GM18951 (cell line): ENCODE data around the gene LRRC34.

ENCODE experiments used
- POLR2A ChIP-seq: IDR thresholded peaks from 4 replicates; pipeline ENCODE4 v1.6.1; 2011; ENCODE audit warnings: mild to moderate bottlenecking; ENCODE audit not compliant: insufficient read length, insufficient read depth; ENCODE audit errors: extremely low read depth
- in situ Hi-C: fragments of 300-500 bp; cut with MboI; formaldehyde crosslinking; loops from one replicate; pipeline ENCODE4 v1.12.0; 2022; ENCODE audit warnings: low sequenced_read_pairs, mixed read lengths, inconsistent platforms; ENCODE audit not compliant: unreplicated experiment

The LRRC34 gene

GRCh38 chr3:169792359-169792758 is 20.3 kb downstream of the LRRC34 start:
- in situ Hi-C loops, result no loop called here
- no peak for TF ChIP-seq POLR2A

DNA sequence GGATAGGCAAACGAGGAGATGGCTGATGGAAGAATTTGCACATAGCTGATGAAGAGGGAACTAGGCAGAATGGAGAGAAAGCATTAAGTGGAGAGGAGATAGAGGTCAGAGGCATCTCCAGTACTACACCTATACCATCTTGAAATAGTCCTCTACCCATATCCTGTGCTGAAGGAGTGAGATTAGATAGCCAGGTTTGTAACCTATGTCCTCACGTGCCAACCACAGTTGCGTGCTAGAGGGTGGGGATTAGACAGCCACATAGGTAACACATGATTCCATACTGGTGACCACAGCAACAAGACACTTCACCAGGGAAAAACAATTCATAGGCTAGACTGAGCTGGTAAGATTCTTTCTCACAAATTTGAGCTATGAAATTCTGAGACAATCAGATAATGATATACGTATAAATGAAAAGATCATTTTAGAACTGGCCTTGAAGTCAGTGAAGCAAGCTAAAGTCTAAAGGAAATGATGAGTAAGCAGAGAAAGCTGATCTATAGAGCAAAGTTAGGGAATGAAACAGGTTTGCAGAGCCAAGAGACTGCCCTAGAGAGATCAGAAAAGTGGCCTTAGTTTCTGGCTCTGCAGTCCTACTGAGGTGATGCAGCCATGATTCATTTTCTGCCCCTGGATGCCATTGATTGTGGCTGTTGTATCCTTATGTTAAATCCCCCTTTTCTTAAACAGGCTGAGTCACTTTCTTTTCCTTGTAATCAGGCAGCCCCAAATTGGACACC is 21.8 kb downstream of the LRRC34 start:
- in situ Hi-C loops, result no loop called here
- TF ChIP-seq POLR2A, result no peak

GRCh38 chr3:169790219-169790618 is 22.5 kb downstream of the LRRC34 start:
- in situ Hi-C loops, result no loop called here
- TF ChIP-seq POLR2A, result no peak

- TF ChIP-seq POLR2A, result no peak
- in situ Hi-C loops, result no loop called here
Observed at GRCh38 chr3:169787791-169788190, 24.9 kb downstream of the LRRC34 start.

GRCh38 chr3:169787120-169787519 is 25.6 kb downstream of the LRRC34 start:
- in situ Hi-C loops, result no loop called here

DNA sequence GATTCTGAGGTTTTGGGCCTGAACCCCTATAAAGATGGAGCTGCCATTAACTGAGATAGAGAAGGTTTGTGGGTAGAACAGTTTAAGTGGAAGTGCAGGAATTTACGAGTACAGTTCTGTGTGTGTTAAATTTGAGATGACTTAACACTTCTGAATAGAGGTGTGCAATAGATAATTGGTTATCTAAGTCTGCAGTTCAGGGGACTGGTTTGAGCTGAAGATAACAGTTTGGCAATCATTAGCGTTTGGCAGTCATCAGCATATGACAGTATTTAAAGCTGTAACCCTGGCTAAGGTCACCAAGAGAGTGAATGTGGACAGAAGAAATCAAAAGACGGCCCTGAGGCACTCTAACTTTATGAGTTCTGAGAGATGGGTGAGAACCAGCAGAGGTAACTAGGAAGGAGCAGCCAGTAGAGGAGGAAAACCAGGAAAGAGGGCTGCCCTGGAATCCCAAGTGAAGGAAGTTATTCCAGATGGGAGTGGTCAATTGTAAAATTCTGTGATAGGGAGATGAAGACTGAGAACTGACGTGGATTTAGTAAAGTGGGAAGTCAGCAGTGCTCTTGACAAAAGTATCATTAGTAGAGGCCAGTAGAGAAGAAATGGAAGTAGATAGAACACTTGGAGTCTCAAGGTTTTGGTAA is 31.4 kb downstream of the LRRC34 start:
- no peak for TF ChIP-seq POLR2A
- in situ Hi-C loops, result no loop called here

More at GRCh38 chr3:169787120-169787519, 25.6 kb downstream of the LRRC34 start:
- no peak for TF ChIP-seq POLR2A

GRCh38 chr3:169780742-169781141 is 32.0 kb downstream of the LRRC34 start:
- in situ Hi-C loops, result no loop called here
- no peak for TF ChIP-seq POLR2A

- in situ Hi-C loops, result no loop called here
Observed at GRCh38 chr3:169777822-169778221, 34.9 kb downstream of the LRRC34 start.

DNA sequence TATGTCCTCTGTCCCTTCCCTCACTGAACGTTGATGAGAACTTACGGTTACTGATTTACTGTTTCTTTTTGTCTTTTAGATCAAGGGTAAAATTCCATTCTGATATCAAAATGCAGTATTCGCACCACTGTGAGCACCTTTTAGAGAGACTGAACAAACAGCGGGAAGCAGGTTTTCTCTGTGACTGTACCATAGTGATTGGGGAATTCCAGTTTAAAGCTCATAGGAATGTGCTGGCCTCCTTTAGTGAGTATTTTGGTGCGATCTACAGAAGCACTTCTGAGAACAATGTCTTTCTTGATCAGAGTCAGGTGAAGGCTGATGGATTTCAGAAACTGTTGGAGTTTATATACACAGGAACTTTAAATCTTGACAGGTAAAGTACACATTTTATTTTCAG is 38.5 kb downstream of the LRRC34 start:
- TF ChIP-seq POLR2A, result no peak
- in situ Hi-C loops, result no loop called here

More at GRCh38 chr3:169777822-169778221, 34.9 kb downstream of the LRRC34 start:
- TF ChIP-seq POLR2A, result no peak

DNA sequence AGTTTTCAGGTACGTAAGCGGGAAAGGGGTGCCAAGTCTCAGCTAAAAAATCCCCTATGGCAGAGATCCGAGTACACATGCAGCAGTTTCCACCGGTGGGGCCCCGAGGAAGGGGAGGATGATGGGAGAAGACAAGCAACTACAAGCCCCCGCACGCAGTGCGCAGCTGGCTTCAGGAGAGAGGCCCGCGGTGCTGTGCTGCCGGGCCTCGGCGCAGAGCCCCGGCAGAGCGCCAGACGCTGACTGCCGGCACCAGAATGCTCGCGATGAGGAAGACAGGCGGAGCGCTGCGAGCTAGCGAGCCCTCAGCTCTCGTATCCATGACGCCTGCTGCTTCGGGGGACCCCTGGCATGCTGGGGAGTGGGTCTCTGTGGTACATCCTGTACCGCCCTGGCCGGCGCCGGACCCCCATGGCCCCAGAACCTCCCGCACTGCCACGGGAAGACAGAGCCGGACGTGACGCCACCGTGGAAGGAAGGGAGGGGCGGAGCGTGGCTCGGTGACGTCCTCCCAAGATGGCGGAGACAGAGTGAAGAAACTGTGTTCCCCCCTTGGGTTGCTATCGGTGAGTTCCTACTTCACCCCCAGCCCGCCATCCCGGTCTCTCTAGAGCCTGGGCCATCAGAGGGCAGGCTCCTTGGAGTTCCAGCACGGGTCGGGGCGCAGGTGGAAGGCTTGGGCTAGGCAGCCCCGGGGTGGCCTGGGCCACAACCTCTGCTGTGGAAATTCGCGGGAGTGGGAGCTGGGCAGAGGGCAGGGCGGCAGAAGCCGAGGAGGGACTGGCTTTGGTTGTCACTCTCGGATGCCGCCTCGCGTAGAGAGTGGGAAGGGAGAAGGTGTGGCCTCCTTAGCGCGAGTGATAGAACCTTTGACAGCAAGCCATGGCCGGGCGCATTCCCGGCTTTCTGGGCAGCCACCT is 39.5 kb downstream of the LRRC34 start, which contains the start of gene MYNN:
TSS of gene MYNN (plus strand) at position 500 of the 920 bp plus-strand sequence. CDS start 900 bp downstream, outside the sequence.
- peak; percentile 99 for TF ChIP-seq POLR2A
- in situ Hi-C loops, result no loop called here

- TF ChIP-seq POLR2A, result no peak
- in situ Hi-C loops, result no loop called here
Observed at GRCh38 chr3:169772305-169772896, 40.3 kb downstream of the LRRC34 start.

DNA sequence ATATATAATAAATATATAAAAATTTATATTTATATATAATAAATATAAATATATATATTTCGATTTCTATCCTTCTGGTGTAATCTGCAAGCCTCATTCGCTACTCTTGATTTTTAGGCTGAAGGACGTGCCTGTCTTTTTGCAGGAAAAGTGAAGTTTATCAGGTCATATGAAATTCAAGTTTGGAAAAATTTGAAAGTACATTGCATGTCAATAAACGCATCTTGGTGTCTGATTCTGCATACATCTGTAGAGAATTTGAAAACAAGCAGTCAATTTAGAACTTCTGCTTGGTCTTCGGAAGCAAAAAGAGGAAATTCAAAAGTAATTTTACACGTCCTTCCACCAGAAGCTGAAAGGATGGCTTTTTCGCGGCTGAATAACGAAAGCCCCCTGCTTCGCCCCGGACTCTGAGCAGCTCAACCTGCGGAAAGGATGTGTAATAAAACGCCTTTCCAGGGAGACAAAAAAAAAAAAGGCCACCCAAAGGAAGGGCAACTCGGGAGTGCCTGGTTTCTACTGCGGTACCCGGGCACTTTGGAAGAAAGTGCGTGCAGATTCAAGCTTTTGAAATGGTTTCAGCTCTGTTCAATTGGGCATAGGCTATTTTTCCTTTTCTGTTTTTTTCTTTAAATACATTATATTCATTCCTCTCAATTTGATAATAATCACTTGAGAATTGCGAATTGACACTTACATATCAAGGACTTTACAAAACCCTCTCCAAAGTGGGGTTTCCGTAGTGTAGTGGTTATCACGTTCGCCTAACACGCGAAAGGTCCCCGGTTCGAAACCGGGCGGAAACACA is 41.0 kb downstream of the LRRC34 start:
- TF ChIP-seq POLR2A, result no peak
- in situ Hi-C loops, result no loop called here
